ENCODE results near the gene PTK6.

Gene PTK6

DNA sequence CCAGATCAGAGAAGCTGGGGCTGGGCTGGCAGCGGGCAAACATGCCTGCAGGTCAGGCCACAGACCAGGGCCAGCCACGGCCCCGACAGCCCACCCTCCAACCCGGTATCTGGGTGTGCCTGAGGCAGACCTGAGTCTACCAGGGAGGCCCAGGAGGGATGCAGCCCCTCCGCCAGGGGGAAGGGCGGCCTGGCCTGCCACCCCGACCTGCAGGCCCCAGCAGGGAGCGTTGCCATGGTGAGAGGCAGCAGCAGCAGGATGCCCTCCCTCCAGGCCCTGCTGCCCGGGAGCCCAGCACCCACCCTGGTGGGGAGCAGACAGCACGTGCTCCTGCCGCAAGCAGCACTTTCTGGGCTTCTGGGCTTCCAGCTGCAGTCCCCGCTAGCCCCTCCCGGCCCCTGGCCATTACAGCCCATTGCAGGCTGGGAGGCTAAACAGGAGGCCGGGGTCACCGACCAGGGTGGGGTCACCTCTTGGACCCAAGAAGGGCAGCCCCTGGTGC lies 34.5 kb downstream of the PTK6 start:
- DNase-seq, result no peak

DNA sequence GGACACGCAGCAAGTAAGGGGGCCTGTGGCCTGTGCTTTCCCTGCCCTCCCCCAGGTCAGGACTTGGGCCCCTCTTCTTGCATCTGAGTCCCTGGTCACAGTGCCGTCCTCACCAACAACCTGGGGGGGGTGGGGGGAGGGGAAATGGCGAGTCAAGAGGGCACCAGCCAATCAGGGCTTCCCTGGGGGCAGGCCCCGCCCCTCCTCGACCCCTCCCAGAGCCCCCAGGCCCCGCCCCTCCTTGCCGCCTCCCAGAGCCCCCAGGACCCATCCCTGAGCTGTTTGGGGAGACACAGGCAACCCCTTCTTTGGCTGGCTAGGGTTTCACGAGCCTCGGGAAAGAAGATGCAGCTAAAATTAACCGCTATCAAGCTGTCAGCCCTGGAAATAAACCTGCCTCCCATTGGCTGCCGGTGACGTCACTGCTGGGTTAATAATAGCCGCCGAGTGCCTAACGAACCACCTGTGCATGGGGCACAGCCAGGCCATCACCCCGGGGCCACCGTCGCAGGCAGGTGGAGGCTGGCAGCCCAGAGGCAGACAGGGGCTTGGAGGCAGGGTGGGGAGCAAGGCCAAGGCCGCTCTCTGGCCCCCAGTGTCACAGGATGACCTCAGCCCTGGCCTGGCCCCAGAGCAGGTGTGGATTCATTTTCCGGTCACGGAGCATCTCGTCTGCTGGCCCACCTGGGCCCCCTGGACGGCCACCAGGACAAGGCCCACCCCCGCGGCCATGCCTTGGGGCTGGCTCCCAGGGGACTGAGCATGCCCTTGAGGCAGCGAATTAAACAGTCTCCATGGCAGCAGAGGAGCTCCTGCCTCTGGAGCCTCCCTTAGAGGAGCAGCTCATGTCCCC lies 35.1 kb downstream of the PTK6 start:
- peak; percentile 37 for DNase-seq

DNA sequence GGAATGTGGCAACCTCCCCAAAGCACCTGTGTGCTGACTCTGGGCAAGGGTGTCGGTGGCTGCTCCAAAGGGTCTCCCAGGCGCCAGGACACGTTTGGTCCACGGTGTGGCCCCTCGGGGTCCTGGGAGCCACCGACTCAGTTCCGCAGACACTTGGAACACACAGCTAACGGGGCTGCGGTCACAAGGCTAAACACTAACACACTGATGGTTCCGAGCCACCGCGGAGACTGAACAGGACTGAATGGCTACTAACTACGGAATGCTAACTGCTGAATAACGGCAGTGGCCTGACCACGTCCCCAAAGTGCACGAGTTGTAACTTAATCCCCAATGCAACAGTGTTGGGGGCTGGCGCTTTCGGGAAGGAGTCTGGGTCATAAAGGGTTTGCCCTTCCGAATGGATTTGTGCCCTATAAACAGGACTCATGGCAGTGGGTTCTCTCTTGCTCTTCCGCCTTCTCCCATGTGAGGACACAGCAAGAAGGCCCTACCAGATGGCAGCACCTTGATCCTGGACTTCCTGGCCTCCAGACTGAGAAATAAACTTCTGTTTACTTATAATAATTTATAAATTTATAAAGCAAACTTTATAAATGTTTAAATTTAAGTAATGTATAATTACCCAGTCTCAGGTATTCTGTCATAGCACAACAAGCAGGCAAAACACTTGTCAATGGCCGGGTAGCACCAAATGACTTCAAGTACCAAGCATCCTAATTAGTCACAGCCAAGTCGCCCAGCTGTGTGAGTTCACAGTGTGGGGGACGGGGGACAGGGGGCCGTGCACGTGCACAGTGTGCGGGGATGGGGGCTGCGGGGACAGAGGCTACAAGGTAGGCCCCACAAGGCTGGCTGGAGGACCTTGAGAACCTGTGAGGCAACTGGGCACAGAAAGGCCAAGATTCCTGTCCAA lies 36.0 kb downstream of the PTK6 start:
- no peak for DNase-seq

- no peak for DNase-seq
Observed at GRCh38 chr20:63500151-63500901, 36.9 kb downstream of the PTK6 start.

DNA sequence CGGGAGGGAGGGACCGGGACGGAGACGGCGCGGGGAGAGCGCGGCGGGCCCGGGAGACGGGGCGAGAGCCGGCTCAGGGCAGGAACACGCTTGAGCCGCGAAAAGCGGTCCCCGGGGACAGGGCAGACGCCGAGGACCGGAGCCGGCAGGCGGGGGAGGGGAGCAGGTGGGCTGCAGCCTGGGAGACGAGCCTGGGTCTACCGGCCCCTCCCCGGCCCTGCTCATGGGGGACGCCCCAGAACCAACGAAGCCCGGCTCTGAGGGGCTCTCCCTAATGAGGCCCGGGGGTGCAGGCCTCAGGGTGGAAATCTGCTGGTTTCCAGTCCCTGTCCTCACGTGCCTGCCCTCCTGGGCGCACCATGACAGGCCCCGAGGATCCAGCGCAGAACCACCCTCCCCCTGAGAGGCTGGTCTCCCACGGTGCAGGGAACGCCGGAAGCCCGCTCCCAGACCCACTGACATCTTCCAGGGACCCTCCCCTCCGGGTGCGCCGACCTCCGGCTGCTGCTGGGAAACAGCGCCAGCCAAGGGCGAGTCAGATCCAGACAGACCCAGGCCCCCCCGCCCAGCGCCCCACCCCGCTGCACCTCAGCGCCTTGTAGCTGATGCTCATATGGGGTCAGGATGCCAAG lies 37.7 kb downstream of the PTK6 start:
- DNase-seq, result no peak

GRCh38 chr20:63498960-63499337 lies 38.2 kb downstream of the PTK6 start, which contains the start of gene EEF1A2:
Gene EEF1A2 (minus strand): TSS chr20:63499083. CDS start chr20:63497763, 1,320 bp downstream.
- DNase-seq, result no peak

GRCh38 chr20:63497946-63498935 lies 38.9 kb downstream of the PTK6 start:
- no peak for DNase-seq

- DNase-seq, result no peak
Observed at GRCh38 chr20:63497138-63497945, 39.8 kb downstream of the PTK6 start.

DNA sequence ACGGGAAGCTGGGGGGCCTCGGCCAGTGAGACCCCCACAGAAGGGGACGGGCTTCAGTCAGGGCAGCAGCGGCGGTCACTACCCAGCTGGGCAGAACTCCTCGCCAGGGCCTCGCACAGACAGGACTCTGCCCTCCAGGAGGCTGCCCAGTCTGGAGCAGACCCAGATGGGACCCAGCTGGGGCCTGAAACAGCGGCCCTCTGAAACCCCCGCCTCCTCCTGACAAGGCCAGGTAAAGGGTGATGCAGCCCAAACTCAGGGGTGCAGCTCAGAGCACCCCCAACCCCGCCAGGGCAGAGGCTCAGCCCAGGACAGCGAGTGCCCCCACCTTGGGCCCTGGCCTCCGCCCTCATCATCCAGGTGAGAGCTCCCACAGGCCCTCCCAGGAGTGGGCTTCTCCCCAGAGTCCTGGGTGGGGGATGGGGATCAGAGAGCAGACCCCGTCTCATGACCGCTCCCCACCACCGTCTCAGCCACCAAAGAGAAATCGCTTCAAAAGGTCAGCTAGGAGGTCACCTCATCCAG lies 40.5 kb downstream of the PTK6 start:
- DNase-seq, result no peak

GRCh38 chr20:63495741-63496595 lies 41.2 kb downstream of the PTK6 start:
- DNase-seq, result peak; percentile 20

GRCh38 chr20:63495167-63495720 lies 41.9 kb downstream of the PTK6 start:
- DNase-seq, result no peak

DNA sequence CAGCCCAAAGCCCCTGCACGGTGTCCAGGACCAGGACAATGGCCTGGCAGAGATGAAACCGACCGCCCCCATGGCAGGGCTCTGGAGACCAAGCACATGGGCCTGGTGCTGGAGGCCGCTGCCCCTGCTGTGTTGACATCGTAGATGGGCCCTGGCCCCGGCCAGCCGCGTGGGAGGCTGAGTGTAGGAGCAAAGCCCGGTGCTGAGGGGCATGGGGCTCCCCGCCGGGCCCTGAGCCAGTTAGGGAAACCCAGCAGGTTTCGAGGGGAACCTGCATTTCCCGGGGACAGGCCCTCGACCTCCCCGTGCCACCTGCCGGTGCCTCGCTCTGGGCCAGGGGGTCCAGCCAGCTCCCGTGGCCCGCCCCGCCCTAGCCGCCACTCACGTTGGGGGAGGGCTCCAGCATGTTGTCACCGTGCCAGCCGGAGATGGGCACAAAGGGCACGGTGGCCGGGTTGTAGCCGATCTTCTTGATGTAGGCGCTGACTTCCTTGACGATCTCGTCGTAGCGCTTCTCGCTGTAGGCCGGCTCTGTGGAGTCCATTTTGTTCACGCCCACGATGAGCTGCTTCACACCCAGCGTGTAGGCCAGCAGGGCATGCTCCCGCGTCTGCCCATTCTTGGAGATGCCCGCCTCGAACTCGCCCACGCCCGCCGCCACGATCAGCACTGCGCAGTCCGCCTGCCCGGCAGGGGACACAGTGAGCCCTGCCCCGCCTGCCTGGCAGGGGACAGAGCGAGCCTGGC lies 42.6 kb downstream of the PTK6 start:
- DNase-seq, result no peak

GRCh38 chr20:63494084-63494419 lies 43.1 kb downstream of the PTK6 start:
- DNase-seq, result no peak

DNA sequence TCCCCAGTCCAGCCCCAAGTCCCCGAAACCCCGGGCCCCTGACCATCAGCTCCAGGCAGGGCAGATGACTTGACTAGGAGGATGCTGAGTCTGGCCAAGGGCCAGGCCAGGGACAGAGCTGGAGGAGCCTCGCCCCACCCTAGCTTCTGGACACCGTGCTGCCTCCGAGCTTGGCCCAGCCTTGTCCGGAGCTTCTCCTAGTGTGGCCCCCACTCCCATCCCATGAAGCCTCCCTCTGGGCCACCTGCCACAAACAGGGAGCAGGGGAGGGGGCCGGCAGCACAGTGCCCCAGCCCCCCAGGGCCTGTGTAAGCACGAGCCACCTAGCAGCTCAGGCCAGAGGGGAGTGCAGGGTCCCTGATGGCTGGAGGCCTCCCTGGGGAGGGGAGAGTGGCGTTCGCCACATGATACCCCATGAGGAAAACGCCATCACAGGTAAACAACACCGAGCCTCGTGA lies 43.6 kb downstream of the PTK6 start:
- DNase-seq, result no peak

DNA sequence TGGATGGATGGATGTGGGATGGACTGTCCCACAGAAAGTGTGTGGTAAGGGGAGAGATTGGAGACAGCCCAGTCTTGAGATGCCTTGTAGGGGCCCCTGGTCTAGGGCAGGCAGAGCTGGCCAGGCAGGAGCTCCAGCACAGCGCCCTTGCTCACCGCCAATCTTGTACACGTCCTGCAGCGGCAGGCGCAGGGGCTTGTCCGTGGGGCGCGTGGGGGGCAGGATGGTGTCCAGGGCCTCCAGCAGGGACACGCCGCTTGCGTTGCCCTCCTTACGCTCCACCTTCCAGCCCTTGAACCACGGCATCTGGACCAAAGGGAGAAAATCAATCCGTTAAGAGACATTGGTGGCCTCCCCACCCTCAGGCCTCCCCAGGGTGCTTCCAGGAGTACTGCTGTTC lies 44.2 kb downstream of the PTK6 start:
- no peak for DNase-seq

- DNase-seq, result no peak
Observed at GRCh38 chr20:63492518-63492917, 44.7 kb downstream of the PTK6 start.

DNA sequence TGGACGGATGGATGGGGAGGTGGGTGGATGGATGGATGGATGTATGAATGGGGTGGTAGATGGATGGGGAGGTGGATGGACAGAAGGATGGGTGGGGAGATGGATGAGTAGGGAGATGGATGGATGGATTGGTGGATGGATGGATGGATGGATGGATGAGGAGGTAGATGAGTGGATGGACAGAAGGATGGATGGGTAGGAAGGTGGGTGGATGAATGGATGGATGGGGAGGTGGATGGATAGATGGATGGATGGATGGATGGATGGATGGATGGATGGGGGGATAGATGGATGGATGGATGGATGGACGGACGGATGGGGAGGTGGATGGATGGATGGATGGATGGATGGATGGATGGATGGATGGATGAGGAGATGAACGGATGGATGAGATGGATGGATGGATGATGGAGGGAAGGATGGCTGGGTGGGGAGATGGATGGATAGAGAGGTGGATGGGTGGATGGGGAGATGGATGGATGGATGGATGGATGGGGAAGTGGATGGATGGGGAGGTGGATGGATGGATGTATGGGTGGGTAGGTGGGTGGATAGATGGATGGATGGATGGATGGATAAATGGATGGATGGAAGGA lies 45.4 kb downstream of the PTK6 start:
- no peak for DNase-seq

All from NCI-H526 treated with DMSO at 0.1 percent for 48 hours (cell line).